Raji (cell line): ENCODE measurements around the gene EFHC1.

Experiments used
- POLR2A ChIP-seq: IDR thresholded peaks from 2 replicates; pipeline ENCODE4 v1.6.1; 2011; ENCODE audit warnings: low read depth, low read length, control low read depth; ENCODE audit not compliant: insufficient read depth

EFHC1 gene

DNA sequence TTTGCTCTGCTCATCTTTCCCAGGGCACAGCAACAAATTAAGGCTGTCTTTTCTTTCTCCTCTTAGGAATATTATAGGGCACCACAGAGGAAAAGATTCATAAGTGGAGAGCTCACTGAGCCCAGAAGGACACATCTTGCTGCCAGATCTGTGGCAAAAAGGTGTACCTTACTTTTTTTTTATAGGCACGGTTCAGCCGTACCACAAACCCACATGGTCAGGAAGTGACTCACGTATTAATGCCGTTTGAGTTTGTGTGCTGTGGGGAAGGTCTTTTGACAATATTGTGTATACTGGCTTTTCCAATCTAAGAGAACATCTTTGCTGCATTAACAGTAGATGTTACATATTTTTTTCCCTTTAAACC lies 29.8 kb upstream of the EFHC1 start:
- TF ChIP-seq POLR2A = no peak

DNA sequence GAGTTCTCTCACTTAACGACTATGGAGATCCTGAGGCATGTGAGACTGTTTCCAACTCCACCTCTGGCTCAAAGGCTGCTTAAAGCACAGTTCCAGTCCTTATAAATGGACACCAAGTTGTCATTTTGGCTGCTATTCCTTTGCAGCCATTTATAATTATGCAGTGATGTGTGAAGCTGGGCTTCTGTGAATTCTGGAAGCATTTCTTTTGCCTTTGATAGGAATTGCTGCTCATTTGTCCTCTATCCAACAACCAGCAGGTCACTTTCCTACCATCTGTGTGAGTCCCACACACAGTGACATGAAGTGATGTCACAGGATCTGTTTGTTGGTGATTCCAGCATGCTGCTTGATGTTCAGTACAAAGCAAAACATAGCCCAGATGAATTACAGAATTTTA lies 28.5 kb upstream of the EFHC1 start:
- TF ChIP-seq POLR2A = no peak

DNA sequence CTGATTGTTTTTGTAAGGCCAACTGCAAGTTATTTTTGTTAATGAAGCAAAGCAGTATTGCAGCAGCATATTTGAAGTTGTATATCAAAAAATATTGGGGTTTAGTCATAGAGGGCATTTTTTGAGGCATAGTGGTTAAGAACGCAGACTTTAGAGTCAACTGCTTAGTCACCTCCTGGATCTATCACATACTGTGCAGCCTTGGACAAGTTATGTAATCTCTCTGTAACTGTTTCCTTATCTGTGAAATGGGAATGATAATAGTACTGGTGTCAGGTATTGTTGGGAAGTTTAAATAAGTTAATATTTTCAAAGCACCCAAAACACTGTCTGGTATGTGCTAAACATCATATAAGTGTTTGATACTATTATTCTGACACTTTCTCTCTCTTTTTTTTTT lies 27.2 kb upstream of the EFHC1 start:
- TF ChIP-seq POLR2A = no peak

DNA sequence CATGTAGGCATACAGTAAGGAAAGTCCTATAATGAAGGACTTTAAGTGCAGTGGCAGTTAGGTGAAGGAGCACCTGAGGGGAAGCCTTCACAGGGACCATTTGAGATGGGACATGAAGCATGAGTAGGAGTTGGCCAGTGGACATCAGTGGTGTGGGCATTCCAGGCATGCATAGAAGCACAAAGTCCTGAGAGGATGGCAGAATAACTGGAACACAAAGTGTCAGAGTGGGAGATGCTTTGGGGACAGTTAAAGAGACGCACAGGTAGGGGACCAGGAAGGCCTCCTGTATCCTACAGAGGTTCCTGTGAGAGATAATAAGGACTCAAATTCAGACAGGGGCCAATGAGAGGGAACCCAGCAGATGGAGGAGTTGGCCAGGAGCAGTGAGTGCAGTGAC lies 26.4 kb upstream of the EFHC1 start:
- TF ChIP-seq POLR2A = no peak

DNA sequence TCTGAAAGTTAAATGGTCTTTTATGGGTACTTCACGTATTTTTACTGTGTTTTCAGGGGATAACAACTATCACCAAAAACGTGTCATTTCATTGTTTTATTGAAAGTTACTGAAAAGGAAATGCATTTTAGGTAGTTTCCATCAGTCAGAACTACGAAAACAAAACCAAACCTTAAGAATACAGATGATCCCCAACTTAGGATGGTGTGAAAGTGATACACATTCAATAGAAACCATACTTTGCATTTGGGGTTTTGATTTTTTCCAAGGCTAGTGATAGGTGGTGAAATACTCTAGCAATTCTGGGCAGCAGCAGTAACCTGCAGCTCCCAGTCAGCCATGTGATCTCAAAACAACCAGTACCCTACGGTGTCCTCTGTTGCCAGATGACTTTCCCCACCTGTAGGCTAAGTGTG lies 25.9 kb upstream of the EFHC1 start:
- TF ChIP-seq POLR2A = no peak

DNA sequence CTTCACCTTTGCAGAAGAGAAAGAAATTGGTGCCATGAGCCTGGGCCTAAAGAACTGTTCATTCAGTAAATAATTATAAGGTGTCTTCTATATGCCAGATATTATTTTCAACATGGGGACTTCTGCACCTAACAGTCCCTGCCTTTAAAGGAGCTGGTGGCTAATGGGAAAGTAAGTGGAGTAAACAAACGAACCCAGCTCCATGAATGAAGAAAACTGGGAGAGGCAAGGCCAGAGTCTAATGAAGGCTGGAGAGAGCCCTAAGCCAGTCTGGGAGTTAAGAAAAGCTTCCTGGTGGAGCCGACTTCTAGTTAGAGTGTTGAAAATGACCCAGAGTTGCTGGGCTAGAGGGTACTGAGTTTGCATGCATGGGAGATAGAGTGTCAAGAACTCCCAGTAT lies 24.2 kb upstream of the EFHC1 start:
- no peak for TF ChIP-seq POLR2A

DNA sequence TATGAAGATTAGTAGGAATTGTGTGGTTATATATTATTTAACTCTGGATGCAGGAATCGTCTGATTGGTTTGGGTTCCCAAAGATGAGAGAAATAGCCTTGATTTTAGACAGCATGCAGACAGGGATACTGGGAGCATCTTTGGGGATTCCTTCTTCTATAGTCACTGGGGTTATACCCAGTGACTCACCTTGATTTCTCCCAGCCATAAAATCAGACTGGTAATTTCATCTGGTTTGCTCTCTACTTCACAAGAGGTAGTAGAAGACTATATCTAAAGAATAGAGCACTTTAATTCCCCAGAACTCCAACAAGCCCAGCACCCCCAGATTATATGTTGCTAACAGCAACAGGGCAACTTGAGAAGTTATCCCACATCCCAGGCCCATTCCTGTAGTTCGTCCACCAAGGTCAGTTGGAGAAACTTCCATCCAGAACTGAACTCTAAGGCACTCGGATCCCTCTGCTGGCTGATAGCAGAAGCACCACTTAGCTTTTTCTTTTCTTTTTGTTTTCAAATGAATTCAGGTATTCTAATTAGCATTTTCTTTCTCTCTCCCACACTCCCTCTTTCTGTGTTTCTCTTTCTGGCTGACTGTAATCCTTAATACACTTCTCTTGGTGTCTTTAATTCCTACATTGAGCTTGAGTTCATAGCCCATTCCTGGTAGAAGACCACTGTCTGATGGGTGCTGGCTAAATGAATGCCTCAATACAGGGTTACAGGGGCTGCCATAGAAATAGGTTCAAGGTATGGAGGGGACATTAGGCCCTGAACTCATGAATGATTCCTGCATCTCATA lies 20.4 kb upstream of the EFHC1 start:
- TF ChIP-seq POLR2A = no peak

DNA sequence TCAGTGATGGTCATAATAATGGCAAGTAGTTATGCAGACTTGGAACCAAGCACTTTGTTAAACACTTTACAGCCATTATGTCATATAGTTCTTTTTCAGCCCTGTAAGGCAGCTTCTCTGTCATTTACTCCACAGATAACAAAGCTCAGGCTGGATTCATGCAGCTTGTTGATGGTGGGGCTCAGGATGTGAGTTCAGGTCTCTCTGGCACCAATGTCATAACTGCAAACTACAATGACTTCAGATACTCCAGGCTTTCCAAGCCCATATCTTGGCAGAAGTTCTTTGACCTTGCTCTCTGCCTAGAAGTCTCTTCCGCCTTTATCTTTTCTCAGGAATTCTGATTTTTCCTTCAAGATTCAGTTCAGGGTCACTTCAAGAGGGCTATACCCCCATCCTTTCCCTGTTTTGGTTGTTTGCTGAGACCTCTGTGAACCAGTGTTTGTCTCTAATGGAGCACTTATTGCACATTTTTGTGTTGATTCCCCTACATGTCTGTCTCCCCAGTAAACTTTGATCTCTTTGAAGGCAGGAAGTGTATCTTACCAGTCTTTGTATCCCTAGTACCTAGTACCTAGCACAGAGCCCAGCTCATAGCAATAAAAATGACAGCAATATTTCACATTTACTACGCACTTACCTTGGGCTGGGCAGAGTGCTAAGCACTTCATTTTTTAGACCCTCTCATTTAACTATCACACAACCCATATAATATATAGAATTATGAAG lies 19.7 kb upstream of the EFHC1 start:
- no peak for TF ChIP-seq POLR2A

DNA sequence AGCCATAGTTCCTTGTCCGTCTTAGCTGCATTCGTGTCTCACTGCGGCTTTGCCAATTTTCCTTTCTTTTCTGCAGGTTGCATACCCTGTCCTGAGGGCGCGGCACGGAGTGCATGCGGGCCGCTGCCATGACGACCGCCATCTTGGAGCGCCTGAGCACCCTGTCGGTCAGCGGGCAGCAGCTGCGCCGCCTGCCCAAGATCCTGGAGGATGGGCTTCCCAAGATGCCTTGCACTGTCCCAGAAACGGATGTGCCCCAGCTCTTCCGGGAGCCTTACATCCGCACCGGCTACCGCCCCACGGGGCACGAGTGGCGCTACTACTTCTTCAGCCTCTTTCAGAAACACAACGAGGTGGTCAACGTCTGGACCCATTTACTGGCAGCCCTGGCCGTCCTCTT lies 17.1 kb upstream of the EFHC1 start:
- no peak for TF ChIP-seq POLR2A

DNA sequence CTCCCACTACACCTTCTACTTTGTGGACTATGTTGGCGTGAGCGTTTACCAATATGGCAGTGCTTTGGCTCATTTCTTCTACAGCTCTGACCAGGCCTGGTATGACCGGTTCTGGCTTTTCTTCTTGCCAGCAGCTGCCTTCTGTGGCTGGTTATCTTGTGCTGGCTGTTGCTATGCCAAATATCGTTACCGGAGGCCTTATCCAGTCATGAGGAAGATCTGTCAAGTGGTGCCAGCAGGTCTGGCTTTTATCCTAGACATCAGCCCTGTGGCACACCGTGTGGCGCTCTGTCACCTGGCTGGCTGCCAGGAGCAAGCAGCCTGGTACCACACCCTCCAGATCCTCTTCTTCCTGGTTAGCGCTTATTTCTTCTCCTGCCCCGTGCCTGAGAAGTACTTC lies 16.5 kb upstream of the EFHC1 start:
- TF ChIP-seq POLR2A = no peak

DNA sequence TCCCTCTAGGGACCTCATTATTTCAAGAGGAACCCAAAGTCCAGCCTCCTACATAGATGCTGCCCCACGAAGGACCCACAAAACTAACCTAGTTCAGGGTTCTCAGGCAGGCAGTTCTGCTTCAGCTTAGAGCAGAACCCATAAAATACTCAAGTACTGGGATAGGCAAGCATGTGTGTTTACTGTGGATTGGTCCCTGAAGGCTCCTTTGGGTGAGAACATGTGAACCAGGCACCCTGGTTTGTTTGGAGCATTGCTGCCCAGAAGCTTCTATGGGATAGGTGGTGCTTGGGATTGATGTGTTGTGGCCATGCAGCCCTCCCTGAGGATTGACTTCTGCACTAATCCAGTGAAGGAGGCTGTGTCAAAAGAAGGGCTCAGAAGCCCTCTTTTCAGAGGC lies 14.9 kb upstream of the EFHC1 start:
- TF ChIP-seq POLR2A = no peak

DNA sequence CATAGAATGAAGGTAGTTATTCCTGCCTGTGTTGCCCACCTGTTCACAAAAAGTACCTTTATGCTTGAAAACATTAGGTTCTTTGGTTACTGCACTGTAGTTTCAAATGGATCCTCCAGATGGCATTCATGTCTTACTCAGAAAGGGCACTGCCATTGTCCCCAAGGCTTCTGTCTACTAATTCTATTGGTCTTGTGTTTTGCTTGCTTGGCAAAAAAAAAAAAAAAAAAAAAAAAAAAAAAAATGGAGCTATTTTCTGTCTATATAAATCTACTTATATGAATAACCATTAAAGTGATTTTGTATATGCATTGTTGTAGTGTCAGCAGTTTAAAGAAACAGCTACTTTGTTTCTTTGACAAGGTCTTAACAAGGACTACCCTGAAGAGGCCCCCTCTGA lies 12.7 kb upstream of the EFHC1 start:
- no peak for TF ChIP-seq POLR2A

DNA sequence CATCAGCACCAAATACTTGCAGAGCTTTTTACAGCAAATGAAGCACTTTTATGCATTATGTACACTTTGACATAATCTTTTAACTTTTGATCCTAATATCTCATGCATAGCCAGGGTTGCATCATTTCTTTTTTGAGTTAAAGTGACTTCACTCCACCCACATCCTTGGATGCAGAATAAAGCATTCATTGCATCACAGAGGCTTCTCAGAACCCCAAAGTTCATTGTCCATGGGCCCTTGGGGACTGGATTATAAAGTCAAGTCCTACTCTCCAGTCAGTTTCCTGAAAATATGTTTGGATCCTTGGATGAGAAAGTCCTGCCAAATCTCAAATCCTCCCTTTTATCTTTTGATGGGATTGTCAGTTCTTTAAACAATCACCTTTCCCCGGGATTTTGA lies 10.6 kb upstream of the EFHC1 start:
- TF ChIP-seq POLR2A = no peak

DNA sequence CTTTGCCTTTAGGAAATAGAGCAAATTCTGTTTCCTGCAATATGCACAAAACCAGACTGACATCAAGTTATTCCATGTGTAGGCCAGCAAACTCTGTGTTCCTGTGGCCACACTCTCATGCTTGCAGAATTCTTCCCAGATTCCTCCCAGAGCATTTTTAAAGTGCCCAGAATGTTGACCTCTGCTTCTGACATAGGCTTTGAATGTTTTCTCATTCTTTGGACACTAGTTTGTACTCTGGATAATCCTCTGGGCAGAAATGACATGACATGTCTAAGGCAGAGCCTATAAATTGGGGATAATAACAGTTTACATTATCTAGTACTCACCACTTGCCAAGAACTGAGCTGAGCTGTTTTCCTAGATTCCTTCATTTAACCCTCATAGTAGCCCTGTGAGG lies 9.2 kb upstream of the EFHC1 start:
- no peak for TF ChIP-seq POLR2A

DNA sequence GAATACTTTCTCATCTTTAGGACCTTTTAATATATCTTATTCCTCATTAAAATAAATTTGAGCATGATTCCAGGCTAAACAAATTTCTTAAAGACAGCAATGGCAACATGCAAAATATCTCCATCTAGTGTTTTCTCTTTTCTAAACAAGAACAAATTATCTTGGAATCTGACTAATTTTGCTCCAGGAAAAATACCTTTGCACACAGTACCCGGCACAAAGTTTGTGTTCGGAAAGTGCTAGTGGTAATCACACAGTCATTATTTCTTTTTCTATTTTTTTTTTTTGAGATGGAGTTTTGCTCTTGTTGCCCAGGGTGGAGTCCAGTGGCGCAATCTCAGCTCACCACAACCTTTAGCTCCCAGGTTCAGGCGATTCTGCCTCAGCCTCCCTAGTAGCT lies 8.2 kb upstream of the EFHC1 start:
- no peak for TF ChIP-seq POLR2A

DNA sequence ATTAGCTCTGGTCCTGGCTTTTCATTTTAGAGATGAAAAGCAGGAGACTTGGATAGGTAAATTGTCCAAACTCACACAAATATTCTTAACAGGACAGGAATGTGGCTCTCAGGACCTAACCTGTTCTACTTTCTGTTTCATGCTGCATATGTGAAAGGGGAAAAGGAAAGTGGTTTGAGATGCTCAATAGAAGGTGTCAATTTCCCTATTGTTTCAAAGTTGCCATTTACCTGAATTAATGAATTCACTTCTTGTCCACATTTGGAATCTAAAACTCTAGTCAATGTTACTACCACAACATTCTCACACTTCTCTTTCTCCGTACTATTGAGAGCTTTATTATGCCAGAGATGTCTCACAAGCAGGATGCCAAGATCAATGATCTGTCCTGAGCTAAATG lies 4.8 kb upstream of the EFHC1 start:
- TF ChIP-seq POLR2A = no peak
